Astrocyte of the spinal cord (primary cell): ENCODE results near the gene KSR1.

Experiments
- DNase-seq: peaks from one replicate; pipeline ENCODE4 v3.0.0; 2011; ENCODE audit warnings: low read depth, low spot score
- H3K4me3 ChIP-seq: 2 replicates; pipeline ENCODE4 v1.5.1; 2011; ENCODE audit warnings: low read depth, mild to moderate bottlenecking, low read length, moderate library complexity
- in situ Hi-C: cut with HindIII; loops from 2 replicates; pipeline ENCODE4 v1.10.0; 2017; ENCODE audit warnings: low sequenced_read_pairs
- TF ChIP-seq, protein P1 (sequence below): IDR thresholded peaks from 2 replicates; pipeline ENCODE4 v1.5.1; 2012; ENCODE audit warnings: low read depth, mild to moderate bottlenecking, low read length, inconsistent platforms

KSR1 gene

GRCh38 chr17:27414694-27415093 lies 41.6 kb upstream of the KSR1 start:
- no peak for DNase-seq
- in situ Hi-C loops, result no loop called here
- H3K4me3 ChIP-seq, result no peak overlapping the region
- TF ChIP-seq, protein P1, sequence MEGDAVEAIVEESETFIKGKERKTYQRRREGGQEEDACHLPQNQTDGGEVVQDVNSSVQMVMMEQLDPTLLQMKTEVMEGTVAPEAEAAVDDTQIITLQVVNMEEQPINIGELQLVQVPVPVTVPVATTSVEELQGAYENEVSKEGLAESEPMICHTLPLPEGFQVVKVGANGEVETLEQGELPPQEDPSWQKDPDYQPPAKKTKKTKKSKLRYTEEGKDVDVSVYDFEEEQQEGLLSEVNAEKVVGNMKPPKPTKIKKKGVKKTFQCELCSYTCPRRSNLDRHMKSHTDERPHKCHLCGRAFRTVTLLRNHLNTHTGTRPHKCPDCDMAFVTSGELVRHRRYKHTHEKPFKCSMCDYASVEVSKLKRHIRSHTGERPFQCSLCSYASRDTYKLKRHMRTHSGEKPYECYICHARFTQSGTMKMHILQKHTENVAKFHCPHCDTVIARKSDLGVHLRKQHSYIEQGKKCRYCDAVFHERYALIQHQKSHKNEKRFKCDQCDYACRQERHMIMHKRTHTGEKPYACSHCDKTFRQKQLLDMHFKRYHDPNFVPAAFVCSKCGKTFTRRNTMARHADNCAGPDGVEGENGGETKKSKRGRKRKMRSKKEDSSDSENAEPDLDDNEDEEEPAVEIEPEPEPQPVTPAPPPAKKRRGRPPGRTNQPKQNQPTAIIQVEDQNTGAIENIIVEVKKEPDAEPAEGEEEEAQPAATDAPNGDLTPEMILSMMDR, result no peak

- TF ChIP-seq, protein P1, result no peak
- in situ Hi-C loops, result no loop called here
- H3K4me3 ChIP-seq, result no peak overlapping the region
- DNase-seq, result no peak
Observed at GRCh38 chr17:27415120-27415795, 41.0 kb upstream of the KSR1 start.

GRCh38 chr17:27417596-27418365 lies 38.5 kb upstream of the KSR1 start:
- in situ Hi-C loops, result no loop called here

GRCh38 chr17:27418366-27418615 lies 38.0 kb upstream of the KSR1 start:
- TF ChIP-seq, protein P1, result no peak
- no peak overlapping the region for H3K4me3 ChIP-seq
- in situ Hi-C loops, result no loop called here
- no peak for DNase-seq

More at GRCh38 chr17:27417596-27418365, 38.5 kb upstream of the KSR1 start:
- no peak overlapping the region for H3K4me3 ChIP-seq
- TF ChIP-seq, protein P1, result no peak
- no peak for DNase-seq

GRCh38 chr17:27419156-27419555 lies 37.1 kb upstream of the KSR1 start:
- TF ChIP-seq, protein P1, result no peak
- no peak overlapping the region for H3K4me3 ChIP-seq
- no peak for DNase-seq

DNA sequence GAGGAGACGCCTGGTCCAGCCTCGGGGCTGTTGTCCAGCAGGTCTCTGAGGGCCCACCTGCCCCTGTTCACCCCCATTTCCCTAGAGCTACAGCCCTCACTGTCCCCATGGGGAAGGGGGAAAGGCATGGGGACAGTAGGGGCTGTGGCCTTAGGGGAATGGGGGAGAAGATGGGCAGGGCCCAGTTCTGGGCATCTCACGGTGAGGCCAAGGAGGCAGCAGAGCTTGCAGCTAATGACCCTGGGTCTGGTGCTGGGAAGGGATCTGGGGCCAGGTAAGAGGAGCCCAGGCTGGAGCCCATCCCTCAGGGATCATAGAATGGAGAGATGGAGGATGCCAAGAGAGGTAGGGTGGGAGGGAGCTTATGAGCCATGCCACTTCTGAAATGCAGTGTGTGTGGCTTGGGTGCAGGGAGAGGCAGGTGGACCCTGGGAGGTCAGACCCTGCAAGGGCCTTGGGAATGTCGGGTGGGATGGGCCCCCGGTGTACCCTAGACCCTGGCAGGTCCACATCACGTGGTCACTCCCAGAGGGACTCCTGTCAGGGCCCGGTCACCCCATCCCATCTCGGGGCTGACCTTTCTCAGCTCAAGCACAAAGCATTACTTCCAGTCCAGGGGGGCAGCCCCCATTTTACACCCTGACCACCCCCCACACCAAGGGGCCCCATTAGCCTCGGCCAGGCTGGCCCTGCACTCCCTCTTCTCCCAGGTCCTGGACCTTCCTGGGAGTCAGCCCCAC lies 35.9 kb upstream of the KSR1 start:
- in situ Hi-C loops, result no loop called here
- DNase-seq, result no peak
- no peak overlapping the region for H3K4me3 ChIP-seq
- TF ChIP-seq, protein P1, result no peak

More at GRCh38 chr17:27419156-27419555, 37.1 kb upstream of the KSR1 start:
- in situ Hi-C loops, result no loop called here
